HG02852 (cell line): ENCODE measurements around the gene CITED2.
A peak's percentile ranks its signal among the peaks of the same experiment; 100 is the strongest.
"Not testable (repeated sequence)": the region's sequence is repeated elsewhere in the genome, so short reads cannot be mapped to it uniquely, and the experiment has no call there.

Experiments used
- ATAC-seq: cut with Tn5 transposase; IDR thresholded peaks from one replicate; pipeline ENCODE4 v1.9.1; 2021; ENCODE audit warnings: mild to moderate bottlenecking, moderate library complexity; ENCODE audit not compliant: unreplicated experiment

Gene CITED2

GRCh38 chr6:139367810-139368351 is 6.6 kb downstream of the CITED2 start:
- no peak for ATAC-seq

GRCh38 chr6:139364982-139365379 is 9.5 kb downstream of the CITED2 start:
- no peak for ATAC-seq

- peak; percentile 57 for ATAC-seq
These were observed 10.0 kb downstream of the CITED2 start for GRCh38 chr6:139364302-139364981.

GRCh38 chr6:139363797-139364196 is 10.7 kb downstream of the CITED2 start:
- not testable (repeated sequence) for ATAC-seq

- not testable (repeated sequence) for ATAC-seq
These were observed 11.3 kb downstream of the CITED2 start for GRCh38 chr6:139363123-139363522.

GRCh38 chr6:139361211-139361610 is 13.2 kb downstream of the CITED2 start:
- ATAC-seq = no peak

- no peak for ATAC-seq
These were observed 17.5 kb downstream of the CITED2 start for GRCh38 chr6:139356924-139357323.

- no peak for ATAC-seq
These were observed 18.5 kb downstream of the CITED2 start for GRCh38 chr6:139355777-139356445.

- ATAC-seq = peak; percentile 92
These were observed 19.3 kb downstream of the CITED2 start for GRCh38 chr6:139355172-139355571.

GRCh38 chr6:139354189-139354588 is 20.3 kb downstream of the CITED2 start:
- no peak for ATAC-seq

- no peak for ATAC-seq
These were observed 24.9 kb downstream of the CITED2 start for GRCh38 chr6:139349464-139350020.

- no peak for ATAC-seq
These were observed 28.1 kb downstream of the CITED2 start for GRCh38 chr6:139346392-139346791.

- no peak for ATAC-seq
These were observed 30.1 kb downstream of the CITED2 start for GRCh38 chr6:139344186-139344963.

- no peak for ATAC-seq
These were observed 31.2 kb downstream of the CITED2 start for GRCh38 chr6:139343052-139343750.

- no peak for ATAC-seq
These were observed 33.4 kb downstream of the CITED2 start for GRCh38 chr6:139341060-139341459.

- ATAC-seq = no peak
These were observed 35.7 kb downstream of the CITED2 start for GRCh38 chr6:139338795-139339194.

GRCh38 chr6:139337830-139338229 is 36.6 kb downstream of the CITED2 start:
- no peak for ATAC-seq

- no peak for ATAC-seq
These were observed 37.4 kb downstream of the CITED2 start for GRCh38 chr6:139337001-139337400.

GRCh38 chr6:139336488-139336887 is 38.0 kb downstream of the CITED2 start:
- no peak for ATAC-seq

- ATAC-seq = no peak
These were observed 38.8 kb downstream of the CITED2 start for GRCh38 chr6:139335447-139336210.
